HG03521 (cell line): Measurements from ENCODE around the gene INS.

ENCODE experiments used
- ATAC-seq: cut with Tn5 transposase; IDR thresholded peaks from one replicate; pipeline ENCODE4 v1.9.1; 2021; ENCODE audit warnings: mild to moderate bottlenecking, moderate library complexity; ENCODE audit not compliant: unreplicated experiment

The INS gene

GRCh38 chr11:2167141-2168045 lies 6.4 kb upstream of the INS start:
- ATAC-seq = no peak

DNA sequence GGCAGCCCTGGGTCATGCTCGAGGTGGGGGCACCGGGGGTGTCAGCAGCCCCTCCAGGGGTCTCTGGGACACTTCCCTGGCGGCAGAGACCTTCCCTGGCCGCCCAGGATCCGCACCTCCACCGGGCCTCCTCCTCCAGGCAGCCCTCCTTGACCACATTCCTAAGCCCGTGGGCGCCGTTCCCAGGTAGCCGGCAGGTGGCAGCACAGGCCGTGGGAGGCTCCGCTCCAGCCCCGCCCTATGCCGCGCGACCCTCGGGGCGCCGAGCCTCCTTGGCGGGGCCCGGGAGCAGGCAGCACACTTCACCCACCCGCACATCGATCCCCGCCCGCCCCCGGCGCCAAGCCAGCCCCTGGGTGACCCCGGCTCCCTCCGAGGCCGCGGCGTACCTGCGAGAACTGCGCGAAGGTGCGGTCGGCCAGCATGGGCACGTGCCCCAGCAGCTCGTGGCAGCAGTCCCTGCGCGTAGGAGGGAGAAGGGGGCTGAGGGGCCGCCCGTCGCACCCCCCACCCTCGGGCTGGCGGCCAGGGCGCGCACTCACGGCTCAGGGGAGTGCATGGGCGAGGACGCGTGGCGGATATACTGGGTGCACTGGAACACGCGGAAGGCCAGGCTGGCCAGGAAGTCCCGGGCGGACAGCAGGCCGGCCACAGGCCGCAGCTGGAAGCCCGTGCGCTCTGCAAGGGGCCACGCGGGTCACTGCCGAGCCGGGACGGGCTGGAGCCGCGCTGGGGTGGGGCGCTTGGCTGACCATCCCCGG lies 5.3 kb upstream of the INS start:
- ATAC-seq = no peak

- no peak for ATAC-seq
These were observed 4.6 kb upstream of the INS start for GRCh38 chr11:2165571-2165970.

GRCh38 chr11:2164861-2165555 lies 4.0 kb upstream of the INS start:
- no peak for ATAC-seq

DNA sequence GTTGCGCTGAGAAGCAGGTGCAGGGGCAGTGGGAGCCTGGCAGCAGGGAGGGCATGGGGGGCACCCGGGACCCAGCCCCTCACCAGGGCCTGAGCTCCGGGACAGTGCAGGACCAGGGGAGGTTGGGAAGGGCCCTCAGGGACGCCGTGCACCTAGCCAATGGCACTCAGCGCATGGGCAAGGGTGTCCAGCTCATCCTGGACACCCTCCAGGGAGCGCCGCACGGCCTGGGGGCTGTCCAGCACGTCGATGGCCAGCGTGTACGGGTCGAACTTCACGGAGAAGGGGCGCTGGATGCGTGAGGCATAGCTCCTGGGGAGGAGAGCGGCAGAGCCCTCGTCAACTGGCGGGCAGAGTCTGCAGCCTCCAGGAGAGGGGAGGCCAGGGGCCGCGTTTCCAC lies 3.1 kb upstream of the INS start:
- ATAC-seq = no peak

DNA sequence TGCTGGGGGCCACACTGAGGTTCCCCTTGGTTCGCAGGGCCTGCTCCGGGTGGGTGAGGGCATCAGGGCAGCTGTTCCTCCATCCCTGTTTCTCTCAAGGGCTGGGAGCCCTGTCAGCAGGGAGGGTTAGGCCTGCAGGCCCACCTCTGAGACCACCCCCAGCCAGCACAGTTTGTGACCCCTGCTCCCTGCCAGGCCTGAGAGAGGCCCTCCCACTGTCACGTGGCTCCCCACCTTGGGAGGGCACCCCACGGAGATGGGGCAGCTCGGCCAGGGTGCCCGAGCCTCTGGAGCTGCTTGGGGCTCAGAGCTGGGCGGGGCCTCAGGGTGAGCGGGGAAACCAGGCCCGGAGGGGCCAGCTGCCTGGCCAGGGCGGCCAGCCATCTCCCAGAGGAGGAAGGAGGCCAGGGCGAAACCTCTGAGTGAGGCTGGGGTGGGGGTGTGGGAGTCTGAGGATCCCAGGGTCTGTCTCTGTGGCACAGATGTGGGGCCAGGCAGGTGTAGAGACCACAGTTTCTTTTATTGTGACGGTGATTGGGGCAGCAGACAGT lies 2.5 kb upstream of the INS start:
- no peak for ATAC-seq

DNA sequence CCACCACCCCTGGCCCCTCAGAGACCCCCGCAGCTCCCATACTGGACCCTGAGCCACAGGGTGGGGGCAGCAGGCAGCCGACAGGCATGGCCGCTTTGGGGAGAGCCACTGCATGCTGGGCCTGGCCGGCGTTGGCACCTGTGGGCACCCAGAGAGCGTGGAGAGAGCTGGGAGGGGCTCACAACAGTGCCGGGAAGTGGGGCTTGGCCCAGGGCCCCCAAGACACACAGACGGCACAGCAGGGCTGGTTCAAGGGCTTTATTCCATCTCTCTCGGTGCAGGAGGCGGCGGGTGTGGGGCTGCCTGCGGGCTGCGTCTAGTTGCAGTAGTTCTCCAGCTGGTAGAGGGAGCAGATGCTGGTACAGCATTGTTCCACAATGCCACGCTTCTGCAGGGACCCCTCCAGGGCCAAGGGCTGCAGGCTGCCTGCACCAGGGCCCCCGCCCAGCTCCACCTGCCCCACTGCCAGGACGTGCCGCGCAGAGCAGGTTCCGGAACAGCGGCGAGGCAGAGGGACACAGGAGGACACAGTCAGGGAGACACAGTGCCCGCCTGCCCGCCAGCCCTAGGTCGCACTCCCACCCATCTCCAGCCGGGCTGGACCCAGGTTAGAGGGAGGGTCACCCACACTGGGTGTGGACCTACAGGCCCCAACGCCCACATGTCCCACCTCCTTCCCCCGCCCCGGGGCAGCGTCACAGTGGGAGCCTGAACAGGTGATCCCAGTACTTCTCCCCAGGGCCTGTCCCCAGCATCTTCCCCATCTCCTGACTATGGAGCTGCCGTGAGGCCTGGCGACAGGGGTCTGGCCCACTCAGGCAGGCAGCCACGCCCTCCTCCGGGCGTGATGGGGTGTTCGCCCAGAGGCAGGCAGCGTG lies 1.2 kb downstream of the INS start:
- no peak for ATAC-seq

GRCh38 chr11:2158966-2159365 lies 2.0 kb downstream of the INS start:
- no peak for ATAC-seq

- no peak for ATAC-seq
These were observed 2.7 kb downstream of the INS start for GRCh38 chr11:2158296-2158737.

DNA sequence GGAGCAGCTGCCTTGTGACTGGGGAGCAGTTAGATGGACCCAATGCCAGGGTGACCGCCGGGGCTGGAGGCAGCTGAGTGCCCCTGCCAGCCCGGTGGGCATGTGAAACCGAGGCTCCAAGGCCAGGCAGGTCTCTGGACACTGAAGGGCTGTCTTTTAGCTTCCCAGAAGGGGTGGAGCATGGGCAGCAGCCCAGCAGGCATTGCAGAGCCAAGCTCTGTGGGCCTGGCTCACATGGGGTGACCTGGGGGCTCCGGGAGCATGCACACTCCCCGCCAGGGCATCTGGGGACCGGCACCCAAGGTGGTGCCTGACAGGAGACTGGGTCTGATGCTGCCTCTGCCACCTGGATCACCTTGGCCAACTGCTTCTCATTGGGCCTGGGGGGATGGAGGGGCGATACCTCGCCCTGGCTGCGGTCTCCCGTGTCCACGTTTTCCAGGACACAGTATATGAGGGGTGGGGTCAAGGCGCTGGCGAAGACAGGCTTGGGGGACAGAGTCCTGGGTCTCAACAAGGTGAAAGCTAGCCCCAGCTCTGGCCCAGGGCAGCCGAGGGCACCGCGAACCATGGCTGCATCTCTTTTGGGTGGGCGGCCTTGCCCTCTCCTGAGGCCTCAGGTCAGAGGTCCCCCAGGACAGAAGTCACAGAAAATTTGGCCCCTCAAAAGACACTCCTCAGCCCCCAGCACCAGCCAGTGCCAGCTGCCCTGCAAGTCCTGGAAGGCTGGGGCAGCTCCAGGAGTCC lies 3.5 kb downstream of the INS start:
- ATAC-seq = no peak

DNA sequence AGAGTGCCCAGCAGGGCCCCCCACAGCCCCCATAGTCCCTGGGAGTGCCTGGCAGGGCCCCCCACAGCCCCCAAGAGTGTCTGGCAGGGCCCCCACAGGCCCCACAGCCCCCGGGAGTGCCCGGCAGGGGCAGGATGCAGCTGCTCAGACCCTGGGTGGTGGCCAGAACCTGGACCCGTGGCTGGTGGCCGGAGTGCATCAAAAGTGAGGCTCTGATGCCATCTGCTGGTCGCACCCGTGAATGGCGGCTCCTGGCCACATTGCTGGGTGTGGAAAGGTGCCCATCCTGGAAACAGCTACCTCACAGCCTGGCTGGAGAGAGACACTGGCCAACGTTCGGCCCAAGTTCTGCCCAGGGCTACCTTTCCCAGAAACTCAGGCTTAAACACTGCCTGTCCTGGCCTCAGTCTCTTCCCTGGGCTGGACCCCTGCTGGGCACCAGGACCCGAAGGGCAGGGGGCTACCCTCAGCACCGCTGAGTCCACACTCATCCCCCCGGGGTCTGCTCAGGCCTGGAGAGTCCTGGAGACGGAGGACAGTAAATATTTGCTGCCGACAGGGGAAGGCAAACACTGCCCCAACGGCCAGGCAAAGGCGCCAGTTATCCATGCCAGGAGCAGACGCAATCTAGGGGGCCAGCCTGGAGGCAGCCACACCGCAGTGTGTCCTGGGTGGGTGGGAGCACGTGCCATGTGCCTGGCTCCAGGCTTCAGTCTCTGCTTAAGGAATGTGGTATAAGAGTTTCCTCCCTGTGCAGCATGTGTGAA lies 4.4 kb downstream of the INS start:
- ATAC-seq = no peak

DNA sequence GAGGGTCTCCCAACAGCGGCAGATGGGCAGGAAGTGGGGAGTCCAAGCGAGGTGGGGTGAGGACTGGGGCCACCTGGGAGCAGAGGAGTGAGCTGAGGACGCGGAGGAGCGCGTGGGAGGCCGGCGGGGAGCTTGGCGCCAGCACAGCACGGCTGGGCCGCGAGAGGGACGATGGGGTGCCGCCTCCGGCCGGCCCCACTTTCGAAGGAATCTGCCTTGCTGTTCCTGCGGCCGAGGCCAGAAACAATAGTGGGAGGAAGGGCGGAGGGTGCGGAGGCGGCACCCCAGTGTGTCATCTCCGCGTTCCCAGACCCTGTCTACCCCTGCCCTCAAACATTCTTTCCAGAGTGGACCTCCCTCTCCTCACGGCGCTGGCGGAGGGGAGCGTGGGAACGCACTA lies 5.5 kb downstream of the INS start:
- ATAC-seq = no peak

GRCh38 chr11:2154889-2155288 lies 6.1 kb downstream of the INS start:
- no peak for ATAC-seq

- no peak for ATAC-seq
These were observed 6.8 kb downstream of the INS start for GRCh38 chr11:2154195-2154585.

DNA sequence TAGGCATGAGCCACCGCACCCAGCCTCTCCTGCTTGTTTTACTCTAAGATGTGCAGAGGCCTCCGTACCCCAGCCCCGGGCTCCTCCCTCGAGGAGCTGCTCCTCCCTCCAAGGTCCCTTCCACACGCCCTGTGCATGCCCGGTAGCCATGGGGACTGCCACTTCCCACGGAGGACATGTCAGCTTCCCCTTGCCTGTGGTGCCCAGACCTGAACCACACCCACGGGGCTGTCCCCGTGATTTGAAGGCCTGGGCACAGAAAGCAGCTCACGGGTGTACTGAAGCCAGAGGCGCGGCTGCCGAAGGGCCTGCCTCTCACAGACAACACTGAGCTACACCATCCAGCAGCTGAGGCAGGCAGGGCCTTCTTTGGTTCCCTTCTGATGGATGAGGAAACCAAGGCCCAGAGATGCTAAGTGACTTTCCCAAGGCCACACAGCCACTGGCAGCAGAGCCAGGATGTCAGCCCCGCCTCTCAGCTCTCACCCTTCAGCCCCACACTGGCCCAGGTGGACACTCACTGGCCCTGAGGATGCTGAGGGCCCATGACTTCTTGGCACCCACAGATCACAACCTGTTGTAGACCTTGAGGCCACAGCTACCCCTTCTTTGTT lies 7.3 kb downstream of the INS start:
- ATAC-seq = no peak

DNA sequence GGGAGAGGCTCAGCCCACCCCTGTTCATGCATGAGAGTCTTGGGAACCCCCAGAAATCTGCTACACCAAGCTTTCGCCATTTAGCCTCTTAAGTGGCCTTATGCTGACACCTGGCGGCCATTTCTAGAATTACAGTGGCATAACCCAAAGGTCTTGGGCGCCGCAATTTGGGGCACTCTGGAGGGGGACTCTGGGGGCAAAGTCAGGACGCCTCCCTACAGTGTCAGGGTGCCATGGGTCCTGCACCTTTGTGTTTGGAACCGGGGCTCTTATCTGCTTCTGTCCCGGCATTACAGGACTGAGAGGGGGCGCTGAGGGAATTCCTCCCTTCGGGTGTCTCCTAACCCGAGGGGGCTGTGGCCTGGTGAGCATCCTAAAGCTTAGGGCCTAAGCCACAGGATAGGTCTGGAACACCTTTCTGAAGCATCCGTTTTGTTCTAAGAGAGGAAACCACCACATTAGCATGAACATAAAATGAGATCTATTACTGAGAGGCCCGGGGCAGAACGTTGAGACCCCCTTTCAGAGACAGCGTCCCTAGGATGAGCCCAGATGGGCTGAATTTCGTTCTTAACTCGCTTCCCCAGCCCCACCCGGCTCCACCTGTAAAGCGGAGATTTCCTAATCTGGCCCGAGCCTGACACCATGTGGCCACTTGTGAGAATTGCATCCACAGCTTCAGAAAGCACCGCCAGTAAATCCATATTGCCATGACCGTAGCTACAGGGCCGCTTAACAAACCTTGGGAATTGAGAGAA lies 9.3 kb downstream of the INS start:
- no peak for ATAC-seq
